GM06990 (cell line): Measurements from ENCODE around the gene PRSS57.

Experiments
- DNase-seq: peaks from one replicate; pipeline ENCODE4 v3.0.0-alpha.2; 2011; ENCODE audit not compliant: insufficient read length; ENCODE audit errors: extremely low read depth
- H3K27me3 ChIP-seq: replicated peaks from 2 replicates; pipeline ENCODE4 v1.6.0; 2011; ENCODE audit warnings: low read length; ENCODE audit not compliant: control insufficient read depth, insufficient read depth
- H3K36me3 ChIP-seq: 2 replicates; pipeline ENCODE4 v1.5.1; 2011; ENCODE audit warnings: low read length; ENCODE audit not compliant: control insufficient read depth, insufficient read depth
- H3K4me3 ChIP-seq: replicated peaks from 2 replicates; pipeline ENCODE4 v1.5.1; 2011; ENCODE audit warnings: low read depth, mild to moderate bottlenecking, control low read depth, low read length
- TF ChIP-seq, protein P1 (sequence below): IDR thresholded peaks from 2 replicates; pipeline ENCODE4 v1.5.1; 2011; ENCODE audit warnings: low read length, control low read depth, mild to moderate bottlenecking, inconsistent platforms; ENCODE audit not compliant: insufficient read depth, poor library complexity, severe bottlenecking

The PRSS57 gene

DNA sequence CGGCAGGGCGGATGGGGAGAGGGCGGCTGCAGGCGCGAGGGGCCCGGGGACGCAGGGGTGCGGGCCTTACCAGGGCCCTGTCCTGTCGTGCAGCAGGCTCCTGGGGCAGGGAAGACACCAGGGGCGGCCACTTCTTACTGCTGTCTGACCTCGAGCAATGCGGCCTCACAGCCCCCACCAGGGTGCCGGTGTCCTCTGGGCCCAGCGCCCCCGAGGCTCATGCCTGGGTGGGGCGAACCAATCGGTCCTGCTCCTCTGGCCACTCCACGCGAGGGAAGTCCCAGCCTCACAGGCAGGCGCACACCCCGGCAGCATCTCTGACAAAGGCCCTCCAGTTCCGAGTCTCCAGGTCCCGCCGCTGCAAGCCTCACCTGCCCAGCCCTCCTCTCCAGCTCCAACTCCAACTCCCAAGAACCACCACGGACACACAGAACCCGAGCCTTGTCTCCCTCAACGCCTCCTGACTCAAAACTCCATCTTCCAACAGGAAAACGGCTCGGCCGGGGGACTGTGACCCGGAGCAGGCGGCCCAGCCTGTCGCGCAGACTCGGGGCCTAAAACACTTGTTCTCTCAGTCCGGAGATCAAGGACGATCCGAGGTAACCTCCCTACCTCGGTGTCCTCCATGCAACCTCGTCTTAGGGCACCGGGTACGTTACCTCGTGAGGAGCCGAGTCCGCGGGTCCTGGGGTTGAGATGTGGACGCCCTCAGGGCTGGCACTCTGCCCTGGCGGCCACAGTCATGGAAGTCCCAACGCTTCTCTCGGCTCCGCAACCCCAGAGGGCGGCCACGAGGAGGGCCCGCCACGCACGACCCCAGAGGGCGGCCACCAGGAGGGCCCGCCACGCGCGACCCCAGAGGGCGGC, 49.1 kb downstream of the PRSS57 start:
- TF ChIP-seq, protein P1, sequence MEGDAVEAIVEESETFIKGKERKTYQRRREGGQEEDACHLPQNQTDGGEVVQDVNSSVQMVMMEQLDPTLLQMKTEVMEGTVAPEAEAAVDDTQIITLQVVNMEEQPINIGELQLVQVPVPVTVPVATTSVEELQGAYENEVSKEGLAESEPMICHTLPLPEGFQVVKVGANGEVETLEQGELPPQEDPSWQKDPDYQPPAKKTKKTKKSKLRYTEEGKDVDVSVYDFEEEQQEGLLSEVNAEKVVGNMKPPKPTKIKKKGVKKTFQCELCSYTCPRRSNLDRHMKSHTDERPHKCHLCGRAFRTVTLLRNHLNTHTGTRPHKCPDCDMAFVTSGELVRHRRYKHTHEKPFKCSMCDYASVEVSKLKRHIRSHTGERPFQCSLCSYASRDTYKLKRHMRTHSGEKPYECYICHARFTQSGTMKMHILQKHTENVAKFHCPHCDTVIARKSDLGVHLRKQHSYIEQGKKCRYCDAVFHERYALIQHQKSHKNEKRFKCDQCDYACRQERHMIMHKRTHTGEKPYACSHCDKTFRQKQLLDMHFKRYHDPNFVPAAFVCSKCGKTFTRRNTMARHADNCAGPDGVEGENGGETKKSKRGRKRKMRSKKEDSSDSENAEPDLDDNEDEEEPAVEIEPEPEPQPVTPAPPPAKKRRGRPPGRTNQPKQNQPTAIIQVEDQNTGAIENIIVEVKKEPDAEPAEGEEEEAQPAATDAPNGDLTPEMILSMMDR: no peak
- Histone ChIP-seq H3K4me3 (no peak overlapping the region), H3K36me3 (peaks cover 18% of the 10 kb centered on the region)

DNA sequence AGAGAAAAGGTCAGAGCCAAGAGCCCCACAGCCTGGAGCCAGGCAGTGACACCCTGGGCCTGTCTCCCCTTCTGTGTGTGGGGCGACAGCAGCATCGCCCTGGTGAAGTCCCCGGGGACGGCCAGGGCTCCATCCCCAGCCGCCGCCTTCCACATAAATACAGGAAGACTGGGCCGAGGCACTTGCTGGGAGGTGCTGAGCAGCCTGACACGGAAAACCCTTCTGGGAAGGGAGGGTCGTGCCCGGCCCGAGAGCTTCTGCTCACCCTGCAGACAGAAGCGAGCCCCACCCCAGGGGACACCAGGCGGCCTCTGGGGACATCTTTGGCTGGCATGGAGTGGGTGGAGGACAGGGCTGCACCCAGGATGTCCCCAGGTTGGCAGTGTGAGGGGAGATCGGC, 50.5 kb downstream of the PRSS57 start:
- no peak for DNase-seq
- Histone ChIP-seq H3K36me3 (peaks cover 18% of the 10 kb centered on the region), H3K4me3 (no peak overlapping the region), H3K27me3 (no peaks in the 10 kb centered on the region)
- TF ChIP-seq, protein P1: no peak

More for the DNA sequence above, 49.1 kb downstream of the PRSS57 start:
- no peak for DNase-seq
- H3K27me3 ChIP-seq: no peaks in the 10 kb centered on the region

DNA sequence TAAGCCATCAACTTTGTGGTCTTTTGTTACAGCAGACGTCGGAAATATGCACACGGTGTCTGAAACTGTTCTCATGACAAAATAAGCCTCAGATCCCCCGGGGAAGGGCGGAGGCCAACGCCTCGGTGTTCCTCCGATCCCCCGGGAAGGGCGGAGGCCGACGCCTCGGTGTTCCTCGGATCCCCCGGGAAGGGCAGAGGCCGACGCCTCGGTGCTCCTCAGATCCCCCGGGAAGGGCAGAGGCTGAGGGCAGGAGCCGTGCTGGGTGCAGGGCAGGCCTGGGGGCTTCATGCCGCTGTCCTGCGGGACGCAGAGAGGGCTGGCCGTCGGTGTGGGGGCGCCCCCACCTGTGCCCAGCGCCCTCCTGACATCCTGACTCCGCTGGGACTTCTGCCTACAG, 50.9 kb downstream of the PRSS57 start:
- no peak for DNase-seq
- TF ChIP-seq, protein P1: no peak

DNA sequence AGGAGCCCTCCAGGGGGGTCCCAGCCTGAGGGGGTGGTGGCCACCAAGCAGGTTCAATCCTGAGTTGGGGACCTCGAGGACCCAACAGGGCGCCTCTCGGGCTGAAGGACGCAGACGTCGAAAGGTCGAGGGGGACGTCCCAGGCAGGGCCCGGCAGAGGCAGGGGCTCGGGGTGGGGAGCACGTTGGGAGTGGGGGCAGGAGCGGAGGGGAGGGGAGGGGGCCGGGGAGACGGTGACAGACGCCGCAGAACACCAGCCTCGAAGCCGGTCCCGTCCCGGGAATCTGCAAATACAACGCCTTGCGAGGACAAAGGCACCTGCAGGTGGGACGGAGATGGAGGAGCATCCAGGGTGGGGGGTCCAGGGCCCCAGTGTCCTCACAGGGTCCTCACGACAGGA, 51.5 kb downstream of the PRSS57 start:
- TF ChIP-seq, protein P1: no peak
- no peaks in the 10 kb centered on the region for H3K27me3 ChIP-seq
- peaks cover 14% of the 10 kb centered on the region for H3K36me3 ChIP-seq
- no peak overlapping the region for H3K4me3 ChIP-seq
- DNase-seq: no peak

More for the DNA sequence above, 50.9 kb downstream of the PRSS57 start:
- Histone ChIP-seq H3K27me3 (no peaks in the 10 kb centered on the region), H3K36me3 (peaks cover 16% of the 10 kb centered on the region), H3K4me3 (no peak overlapping the region)

DNA sequence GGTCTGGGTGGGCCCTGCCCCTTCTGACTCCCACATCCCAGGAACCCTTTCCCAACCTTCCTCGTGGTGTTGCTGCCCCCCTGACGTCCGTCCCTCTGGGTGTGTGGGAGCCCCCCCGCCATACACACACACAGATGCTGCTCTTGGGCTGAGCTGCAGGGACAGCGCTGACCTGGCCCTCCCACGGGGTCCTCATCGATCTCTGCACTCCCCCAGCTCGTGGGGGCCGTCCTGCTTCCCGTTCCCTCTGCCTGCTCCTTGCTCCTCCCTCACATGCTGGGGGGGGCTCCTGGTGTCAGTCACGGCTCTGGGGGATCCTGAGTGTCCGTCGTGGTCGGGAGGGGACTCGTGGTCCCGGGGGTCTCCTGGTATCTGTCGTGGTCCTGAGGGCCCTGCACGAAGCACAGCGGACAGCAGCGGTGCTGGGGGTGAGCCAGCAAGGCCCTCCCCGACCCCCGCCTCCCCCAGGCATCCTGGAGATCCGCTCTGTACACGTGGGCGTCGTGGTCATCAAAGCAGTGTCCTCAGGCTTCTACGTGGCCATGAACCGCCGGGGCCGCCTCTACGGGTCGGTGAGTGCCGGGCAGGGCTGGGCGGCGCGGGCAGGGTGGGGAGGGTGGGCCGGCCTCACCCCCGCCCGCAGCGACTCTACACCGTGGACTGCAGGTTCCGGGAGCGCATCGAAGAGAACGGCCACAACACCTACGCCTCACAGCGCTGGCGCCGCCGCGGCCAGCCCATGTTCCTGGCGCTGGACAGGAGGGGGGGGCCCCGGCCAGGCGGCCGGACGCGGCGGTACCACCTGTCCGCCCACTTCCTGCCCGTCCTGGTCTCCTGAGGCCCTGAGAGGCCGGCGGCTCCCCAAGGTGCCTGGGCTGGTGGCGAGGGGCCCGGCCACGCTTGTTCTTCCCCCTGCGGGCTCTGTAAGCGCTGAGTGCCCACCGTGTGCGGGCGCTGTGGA, 52.2 kb downstream of the PRSS57 start:
- H3K27me3 ChIP-seq: no peaks in the 10 kb centered on the region
- TF ChIP-seq, protein P1: no peak

More for the DNA sequence above, 52.2 kb downstream of the PRSS57 start:
- no peak for DNase-seq
- Histone ChIP-seq H3K4me3 (no peak overlapping the region), H3K36me3 (peaks cover 14% of the 10 kb centered on the region)
